SU-DHL-6 (cell line): Measurements from ENCODE around the gene FYB1.

Experiments
- CTCF ChIP-seq: fragments of 200-600 bp; sonication (generic); IDR thresholded peaks from one replicate; pipeline ENCODE4 v1.5.1; 2017; ENCODE audit warnings: antibody characterized with exemption, mild to moderate bottlenecking, low read length, moderate library complexity; ENCODE audit not compliant: insufficient read depth, poor library complexity, severe bottlenecking
- EZH2phosphoT487 ChIP-seq: fragments of 200-600 bp; sonication (generic), shearing (Covaris generic); conservative IDR thresholded peaks from 2 replicates; pipeline ENCODE4 v1.6.1; 2018; ENCODE audit warnings: mild to moderate bottlenecking, antibody characterized with exemption, low read length, moderate library complexity, mixed read lengths

- no peak for TF ChIP-seq CTCF
- no peak for TF ChIP-seq EZH2phosphoT487
These were observed 33.8 kb upstream of the FYB1 start for GRCh38 chr5:39253196-39253595.
